ENCODE measurements around the gene OOSP4B.

DNA sequence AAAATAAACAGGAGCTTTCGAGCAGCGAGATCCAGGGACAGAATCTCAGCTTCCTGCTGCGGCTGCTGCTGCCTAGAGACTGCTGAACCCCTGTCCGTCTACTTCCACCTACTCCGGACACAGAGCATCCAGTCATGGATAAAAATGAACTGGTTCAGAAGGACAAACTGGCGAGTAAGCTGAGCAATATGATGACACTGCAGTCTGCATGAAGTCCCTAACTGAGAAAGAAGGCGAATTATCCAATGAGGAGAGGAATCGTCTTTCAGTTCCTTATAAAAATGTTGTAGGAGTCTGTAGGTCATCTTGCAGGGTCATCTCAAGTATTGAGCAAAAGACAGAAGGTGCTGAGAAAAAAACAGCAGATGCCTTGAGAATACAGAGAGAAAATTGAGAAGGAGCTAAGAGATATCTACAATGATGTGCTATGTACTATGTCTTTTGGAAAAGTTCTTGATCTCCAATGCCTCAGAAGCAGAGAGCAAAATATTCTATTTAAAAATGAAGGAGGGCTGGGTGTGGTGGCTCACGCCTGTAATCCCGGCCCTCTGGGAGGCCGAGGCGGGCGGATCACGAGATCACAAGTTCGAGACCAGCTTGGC lies 60.3 kb downstream of the OOSP4B start:
- TF ChIP-seq EZH2 (IDR thresholded peaks at IDR 0.05; ENCODE audit: insufficient read depth, poor library complexity, severe bottlenecking) = no peak
- no peak for TF ChIP-seq EZH2phosphoT487 (IDR thresholded peaks at IDR 0.05; ENCODE audit: insufficient read depth, low read depth)
